GM23338 (cell line): Measurements from ENCODE around the gene PTPRN2. TPM values are rescaled to one million over a fixed set of nuclear protein-coding genes. Genes with fewer than 3 reads are reported as not detected.

Experiments
- ATAC-seq: fragments of 200-7000 bp; cut with Tn5 transposase; 3 replicates; pipeline ENCODE4 v1.9.1; 2020
- DNase-seq: peaks from one replicate; pipeline ENCODE4 v3.0.0-alpha.2; 2015; ENCODE audit warnings: low spot score
- H2AFZ ChIP-seq: fragments of 200-600 bp; sonication (generic); 2 replicates; pipeline ENCODE4 v1.8.0; 2016; ENCODE audit warnings: antibody characterized with exemption, mild to moderate bottlenecking, moderate library complexity
- H3F3A ChIP-seq: fragments of 200-600 bp; sonication (generic); replicated peaks from 2 replicates; pipeline ENCODE4 v1.8.0; 2017; ENCODE audit warnings: antibody characterized with exemption, mixed run types, low read depth
- H3K27ac ChIP-seq: fragments of 200-600 bp; sonication (generic); 2 replicates; pipeline ENCODE4 v1.6.1; 2016; ENCODE audit warnings: low read depth
- H3K27me3 ChIP-seq: fragments of 200-600 bp; sonication (generic); 2 replicates; pipeline ENCODE4 v1.8.0; 2016; ENCODE audit warnings: mild to moderate bottlenecking, mixed run types, moderate library complexity; ENCODE audit not compliant: insufficient read depth
- H3K36me3 ChIP-seq: fragments of 200-600 bp; sonication (generic); 2 replicates; pipeline ENCODE4 v1.8.0; 2016; ENCODE audit warnings: mild to moderate bottlenecking; ENCODE audit not compliant: insufficient read depth
- H3K4me1 ChIP-seq: fragments of 200-600 bp; sonication (generic); 2 replicates; pipeline ENCODE4 v1.8.0; 2016; ENCODE audit warnings: mild to moderate bottlenecking, moderate library complexity; ENCODE audit not compliant: insufficient read depth
- H3K4me2 ChIP-seq: fragments of 200-600 bp; sonication (generic); 2 replicates; pipeline ENCODE4 v1.7.1; 2017; ENCODE audit warnings: mixed run types
- H3K4me3 ChIP-seq: fragments of 200-600 bp; sonication (generic); 2 replicates; pipeline ENCODE4 v1.6.1; 2016; ENCODE audit warnings: mixed run types
- H3K79me2 ChIP-seq: fragments of 200-600 bp; sonication (generic); replicated peaks from 2 replicates; pipeline ENCODE4 v1.8.0; 2017; ENCODE audit warnings: mild to moderate bottlenecking; ENCODE audit not compliant: insufficient read depth
- H3K9me2 ChIP-seq: fragments of 200-600 bp; sonication (generic); 2 replicates; pipeline ENCODE4 v1.8.0; 2017; ENCODE audit not compliant: insufficient read depth
- H4K20me1 ChIP-seq: fragments of 200-600 bp; sonication (generic); replicated peaks from 2 replicates; pipeline ENCODE4 v1.8.0; 2017; ENCODE audit warnings: mild to moderate bottlenecking; ENCODE audit not compliant: insufficient read depth
- H3K27ac Mint-ChIP-seq: 2 replicates; pipeline ENCODE4 v1.8.0; 2020; ENCODE audit warnings: inconsistent platforms, mild to moderate bottlenecking, moderate library complexity, mixed read lengths
- H3K27me3 Mint-ChIP-seq: 3 replicates; pipeline ENCODE4 v1.8.0; 2022; ENCODE audit warnings: low read depth, mild to moderate bottlenecking, moderate library complexity, mixed read lengths, inconsistent platforms; ENCODE audit not compliant: insufficient read depth, poor library complexity
- H3K36me3 Mint-ChIP-seq: 3 replicates; pipeline ENCODE4 v1.8.0; 2021; ENCODE audit warnings: low read depth, mild to moderate bottlenecking, inconsistent platforms, moderate library complexity, mixed read lengths
- H3K4me1 Mint-ChIP-seq: 3 replicates; pipeline ENCODE4 v1.8.0; 2020; ENCODE audit warnings: mild to moderate bottlenecking, inconsistent platforms, mixed read lengths
- H3K4me3 Mint-ChIP-seq: 3 replicates; pipeline ENCODE4 v1.8.0; 2021; ENCODE audit warnings: moderate library complexity, mild to moderate bottlenecking, inconsistent platforms, mixed read lengths
- H3K9me3 Mint-ChIP-seq: 3 replicates; pipeline ENCODE4 v1.8.0; 2020; ENCODE audit warnings: moderate library complexity, mild to moderate bottlenecking, inconsistent platforms, mixed read lengths
- CREB1 ChIP-seq: fragments of 250-450 bp; sonication (Bioruptor Pico); IDR thresholded peaks from 2 replicates; pipeline ENCODE4 v1.5.0; 2020; ENCODE audit warnings: low read depth, mild to moderate bottlenecking, moderate library complexity
- EZH2 ChIP-seq: fragments of 200-600 bp; sonication (generic); IDR thresholded peaks from one replicate; pipeline ENCODE4 v1.8.0; 2017; ENCODE audit warnings: antibody characterized with exemption, mild to moderate bottlenecking, low read depth; ENCODE audit not compliant: unreplicated experiment
- EZH2phosphoT487 ChIP-seq: fragments of 200-600 bp; sonication (generic); IDR thresholded peaks from one replicate; pipeline ENCODE4 v1.8.1; 2018; ENCODE audit warnings: antibody characterized with exemption; ENCODE audit not compliant: unreplicated experiment
- NANOG ChIP-seq: IDR thresholded peaks from 2 replicates; pipeline ENCODE4 v1.6.1; 2016; ENCODE audit warnings: antibody characterized with exemption, borderline replicate concordance
- POLR2AphosphoS5 ChIP-seq: IDR thresholded peaks from 2 replicates; pipeline ENCODE4 v1.6.1; 2016; ENCODE audit warnings: antibody characterized with exemption, low read depth
- STAT1 ChIP-seq: IDR thresholded peaks from one replicate; pipeline ENCODE4 v1.6.1; 2016; ENCODE audit warnings: antibody characterized with exemption; ENCODE audit not compliant: unreplicated experiment
- ZNF114 ChIP-seq: fragments of 250-450 bp; sonication (Bioruptor Pico); IDR thresholded peaks from 2 replicates; pipeline ENCODE4 v1.5.0; 2020; ENCODE audit warnings: mild to moderate bottlenecking, moderate library complexity
- ZNF331 ChIP-seq: fragments of 250-450 bp; sonication (Bioruptor Pico); IDR thresholded peaks from 2 replicates; pipeline ENCODE4 v1.5.0; 2020; ENCODE audit warnings: low read depth, mild to moderate bottlenecking, moderate library complexity
- polyA plus RNA-seq: library from polyadenylated mRNA; unstranded; fragments of >200 nt; fragmentation: Nextera tagmentation; extraction: Ambion mirVana; gene quantifications from 2 replicates; pipeline ENCODE4 v1.2.1, GENCODE V29; 2016
- total RNA-seq: library from RNA; depleted of rRNA; stranded (reverse); fragments of >200 nt; shearing (Covaris generic); gene quantifications from 2 replicates; pipeline ENCODE4 v1.2.3, GENCODE V29; 2014
- TF ChIP-seq, protein P1 (sequence below): IDR thresholded peaks from one replicate; pipeline ENCODE4 v1.6.1; 2018; ENCODE audit warnings: antibody characterized with exemption; ENCODE audit not compliant: unreplicated experiment

The PTPRN2 gene
- total and polyA plus RNA-seq, 2 experiments from 2014 or later = 0.87 to 4.0 TPM

- TF ChIP-seq POLR2AphosphoS5 (no peak), EZH2phosphoT487 (no peak), EZH2 (no peak), STAT1 (no peak), ZNF114 (no peak), NANOG (no peak), CREB1 (no peak), ZNF331 (CRISPR knock-in tag) (no peak)
Observed at GRCh38 chr7:158043551-158044481, 543.8 kb downstream of the PTPRN2 start (continued).

- Histone ChIP-seq H3K36me3 (peaks cover 4% of the 10 kb centered on the region; the same call in 1 of the 2 replicates), H3F3A (no peaks in the 10 kb centered on the region), H4K20me1 (no peaks in the 10 kb centered on the region), H3K4me3 (no peak overlapping the region), H3K9me2 (no peaks in the 10 kb centered on the region), H3K79me2 (no peaks in the 10 kb centered on the region), H3K4me1 (no peaks in the 10 kb centered on the region), H3K27ac (no peak overlapping the region), H3K27me3 (no peaks in the 10 kb centered on the region), H3K4me2 (no peak overlapping the region), H2AFZ (no peak overlapping the region)
- Mint-ChIP-seq H3K9me3 (peaks cover 75% of the 10 kb centered on the region), H3K36me3 (peaks cover 57% of the 10 kb centered on the region), H3K27ac (no peak overlapping the region), H3K27me3 (peaks cover 10% of the 10 kb centered on the region), H3K4me1 (no peaks in the 10 kb centered on the region), H3K4me3 (no peak overlapping the region)
- ATAC-seq = no peak
- DNase-seq = no peak
- TF ChIP-seq ZNF331 (CRISPR knock-in tag) (no peak), EZH2 (no peak), CREB1 (no peak), NANOG (no peak), POLR2AphosphoS5 (no peak)
- TF ChIP-seq, protein P1, sequence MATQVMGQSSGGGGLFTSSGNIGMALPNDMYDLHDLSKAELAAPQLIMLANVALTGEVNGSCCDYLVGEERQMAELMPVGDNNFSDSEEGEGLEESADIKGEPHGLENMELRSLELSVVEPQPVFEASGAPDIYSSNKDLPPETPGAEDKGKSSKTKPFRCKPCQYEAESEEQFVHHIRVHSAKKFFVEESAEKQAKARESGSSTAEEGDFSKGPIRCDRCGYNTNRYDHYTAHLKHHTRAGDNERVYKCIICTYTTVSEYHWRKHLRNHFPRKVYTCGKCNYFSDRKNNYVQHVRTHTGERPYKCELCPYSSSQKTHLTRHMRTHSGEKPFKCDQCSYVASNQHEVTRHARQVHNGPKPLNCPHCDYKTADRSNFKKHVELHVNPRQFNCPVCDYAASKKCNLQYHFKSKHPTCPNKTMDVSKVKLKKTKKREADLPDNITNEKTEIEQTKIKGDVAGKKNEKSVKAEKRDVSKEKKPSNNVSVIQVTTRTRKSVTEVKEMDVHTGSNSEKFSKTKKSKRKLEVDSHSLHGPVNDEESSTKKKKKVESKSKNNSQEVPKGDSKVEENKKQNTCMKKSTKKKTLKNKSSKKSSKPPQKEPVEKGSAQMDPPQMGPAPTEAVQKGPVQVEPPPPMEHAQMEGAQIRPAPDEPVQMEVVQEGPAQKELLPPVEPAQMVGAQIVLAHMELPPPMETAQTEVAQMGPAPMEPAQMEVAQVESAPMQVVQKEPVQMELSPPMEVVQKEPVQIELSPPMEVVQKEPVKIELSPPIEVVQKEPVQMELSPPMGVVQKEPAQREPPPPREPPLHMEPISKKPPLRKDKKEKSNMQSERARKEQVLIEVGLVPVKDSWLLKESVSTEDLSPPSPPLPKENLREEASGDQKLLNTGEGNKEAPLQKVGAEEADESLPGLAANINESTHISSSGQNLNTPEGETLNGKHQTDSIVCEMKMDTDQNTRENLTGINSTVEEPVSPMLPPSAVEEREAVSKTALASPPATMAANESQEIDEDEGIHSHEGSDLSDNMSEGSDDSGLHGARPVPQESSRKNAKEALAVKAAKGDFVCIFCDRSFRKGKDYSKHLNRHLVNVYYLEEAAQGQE = no peak
Observed at GRCh38 chr7:158042156-158042880, 545.3 kb downstream of the PTPRN2 start.
